BLaER1 treated with 17β-estradiol and CSF1 and Interleukin-3, amounts not matched to agents 10 nM and 100 nM (cell line): ENCODE results near the gene PGLYRP4.

Experiments used
- H3K27ac ChIP-seq, 11 experiments: shearing (Covaris generic); formaldehyde crosslinking; 2 replicates each; pipeline ENCODE4 v1.8.1; 2022
- H3K27me3 ChIP-seq, 11 experiments: shearing (Covaris generic); formaldehyde crosslinking; 2 replicates each; pipeline ENCODE4 v1.8.1; 2022
- H3K36me3 ChIP-seq, 11 experiments: shearing (Covaris generic); formaldehyde crosslinking; 2 replicates each; pipeline ENCODE4 v1.8.1; 2022
- H3K4me1 ChIP-seq, 10 experiments: shearing (Covaris generic); formaldehyde crosslinking; 2 replicates each; pipeline ENCODE4 v1.8.1; 2022
- H3K4me2 ChIP-seq, 11 experiments: shearing (Covaris generic); formaldehyde crosslinking; 2 replicates each; pipeline ENCODE4 v1.8.1; 2022
- H3K4me3 ChIP-seq, 10 experiments: shearing (Covaris generic); formaldehyde crosslinking; 2 replicates each; pipeline ENCODE4 v1.8.1; 2022
- H3K9ac ChIP-seq, 11 experiments: shearing (Covaris generic); formaldehyde crosslinking; 2 replicates each; pipeline ENCODE4 v1.8.1; 2022
- H3K9me3 ChIP-seq, 11 experiments: shearing (Covaris generic); formaldehyde crosslinking; replicated peaks in 1 of 11; 2 replicates each; pipeline ENCODE4 v1.8.1; 2022
- H4K20me1 ChIP-seq, 11 experiments: shearing (Covaris generic); formaldehyde crosslinking; 2 replicates each; pipeline ENCODE4 v1.8.1; 2022
- Cebpa-rat ChIP-seq, 11 experiments: shearing (Covaris generic); IDR thresholded peaks; 2 replicates each; pipeline ENCODE4 v1.8.1; 2022

PGLYRP4 gene

DNA sequence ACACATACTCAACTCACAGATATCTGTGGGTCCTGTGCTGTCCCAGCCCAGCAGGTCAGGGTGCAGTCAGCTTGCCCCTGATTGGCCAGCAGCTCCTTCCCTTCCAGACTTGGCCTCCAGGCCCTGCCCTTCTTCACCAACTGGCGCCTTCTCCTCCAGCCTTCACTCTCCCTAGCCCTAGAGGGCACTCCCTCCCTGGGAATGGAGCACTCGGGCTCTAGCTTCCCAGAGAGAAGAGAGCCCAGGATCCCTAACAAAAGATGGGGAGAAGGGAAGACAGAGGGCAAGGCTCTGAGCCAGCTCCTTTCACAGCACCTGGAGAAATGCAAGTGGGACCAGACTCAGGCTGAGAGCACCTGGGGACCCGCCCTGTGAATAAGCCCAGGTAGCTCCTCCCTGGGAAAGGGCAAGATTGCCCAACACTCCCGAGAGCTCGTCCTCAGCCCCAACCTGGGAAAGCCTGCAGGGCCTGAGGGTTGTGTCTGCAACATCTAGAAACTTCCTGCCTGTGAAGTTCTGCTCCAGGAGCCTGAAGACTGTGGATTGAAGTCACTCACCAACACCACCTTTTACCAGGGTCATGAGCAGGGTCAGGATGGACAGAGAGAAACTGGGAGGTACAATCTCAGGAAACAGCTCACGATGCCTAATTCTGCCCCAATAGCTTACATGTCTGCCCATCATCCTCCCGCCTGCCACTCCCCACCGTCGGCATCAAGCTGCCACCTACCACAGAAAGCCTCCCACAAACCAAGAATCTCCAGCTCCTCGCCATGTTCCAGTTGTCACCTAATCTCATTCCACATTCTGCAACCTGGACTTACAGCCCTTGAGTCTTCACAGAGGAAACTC lies at the start of gene PGLYRP4:
Gene PGLYRP4, minus strand, starts transcription at position 331 of the 852 bp plus-strand sequence. CDS start 909 bp downstream, outside the sequence.
- Histone ChIP-seq H3K36me3 (no peaks in the 10 kb centered on the region), H3K27me3 (peaks cover 0 to 15% (median 0%) of the 10 kb centered on the region in 11 experiments; a peak in 4 of 22 replicates), H3K9ac (no peak within 1 kb of the TSS), H3K4me3 (no peak within 1 kb of the TSS), H3K9me3 (no peaks in the 10 kb centered on the region), H3K4me1 (peaks cover 44 to 70% (median 51%) of the 10 kb centered on the region in 10 experiments), H3K27ac (no peak within 1 kb of the TSS), H4K20me1 (peaks cover 0 to 9% (median 0%) of the 10 kb centered on the region in 11 experiments; a peak in 2 of 22 replicates), H3K4me2 (peak within 1 kb of the TSS; percentile 12 to 68 (median 38); a peak in 19 of 22 replicates)
- no peak for TF ChIP-seq Cebpa-rat (IDR thresholded peaks at IDR 0.05)

DNA sequence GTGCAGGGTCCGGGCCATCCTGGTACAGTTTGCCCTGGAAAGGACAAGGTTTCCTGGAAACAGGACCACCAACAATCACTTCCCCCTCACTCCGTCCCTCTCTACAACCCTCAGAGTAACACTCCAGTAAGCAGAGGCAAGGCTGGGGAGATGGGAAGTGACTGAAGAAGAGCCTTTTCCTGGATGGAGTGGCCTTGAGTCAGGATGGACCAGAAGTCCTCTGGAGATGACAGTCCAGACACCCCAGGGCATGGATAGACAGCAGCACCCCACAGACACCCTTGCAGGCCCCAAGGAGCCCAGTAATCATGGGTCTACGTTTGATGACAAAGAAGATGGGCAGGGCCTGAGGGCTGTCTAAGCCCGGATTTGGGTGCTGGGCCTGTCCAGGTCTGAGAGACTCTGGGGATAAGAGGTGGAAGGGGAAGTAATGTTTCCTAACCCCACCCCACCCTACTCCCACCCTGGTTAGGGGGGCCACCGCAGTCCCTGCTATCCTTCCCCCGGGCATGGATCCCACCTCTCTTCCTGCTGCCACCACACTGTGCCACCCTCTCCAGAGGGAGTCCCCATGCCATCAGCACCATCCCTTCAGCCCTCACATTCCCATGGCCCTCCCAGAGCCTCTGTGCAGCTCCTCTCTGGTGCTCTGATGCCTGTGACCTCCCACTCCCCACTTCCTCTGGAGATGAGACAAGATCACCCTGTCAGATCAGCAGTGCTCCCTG lies 49.4 kb upstream of the PGLYRP4 start:
- Histone ChIP-seq H3K4me1 (peaks cover 40 to 81% (median 59%) of the 10 kb centered on the region in 10 experiments), H3K27ac (peak overlapping the region in 6 of 11 experiments; percentile 11 to 50 (median 36); a peak in 7 of 22 replicates), H3K9me3 (no peaks in the 10 kb centered on the region), H3K4me2 (peak overlapping the region; percentile 63 to 95 (median 72)), H3K9ac (no peak overlapping the region; a peak in 1 of 22 replicates), H3K36me3 (no peaks in the 10 kb centered on the region), H3K4me3 (no peak overlapping the region), H4K20me1 (no peaks in the 10 kb centered on the region), H3K27me3 (no peaks in the 10 kb centered on the region)
- no peak for TF ChIP-seq Cebpa-rat (IDR thresholded peaks at IDR 0.05)

DNA sequence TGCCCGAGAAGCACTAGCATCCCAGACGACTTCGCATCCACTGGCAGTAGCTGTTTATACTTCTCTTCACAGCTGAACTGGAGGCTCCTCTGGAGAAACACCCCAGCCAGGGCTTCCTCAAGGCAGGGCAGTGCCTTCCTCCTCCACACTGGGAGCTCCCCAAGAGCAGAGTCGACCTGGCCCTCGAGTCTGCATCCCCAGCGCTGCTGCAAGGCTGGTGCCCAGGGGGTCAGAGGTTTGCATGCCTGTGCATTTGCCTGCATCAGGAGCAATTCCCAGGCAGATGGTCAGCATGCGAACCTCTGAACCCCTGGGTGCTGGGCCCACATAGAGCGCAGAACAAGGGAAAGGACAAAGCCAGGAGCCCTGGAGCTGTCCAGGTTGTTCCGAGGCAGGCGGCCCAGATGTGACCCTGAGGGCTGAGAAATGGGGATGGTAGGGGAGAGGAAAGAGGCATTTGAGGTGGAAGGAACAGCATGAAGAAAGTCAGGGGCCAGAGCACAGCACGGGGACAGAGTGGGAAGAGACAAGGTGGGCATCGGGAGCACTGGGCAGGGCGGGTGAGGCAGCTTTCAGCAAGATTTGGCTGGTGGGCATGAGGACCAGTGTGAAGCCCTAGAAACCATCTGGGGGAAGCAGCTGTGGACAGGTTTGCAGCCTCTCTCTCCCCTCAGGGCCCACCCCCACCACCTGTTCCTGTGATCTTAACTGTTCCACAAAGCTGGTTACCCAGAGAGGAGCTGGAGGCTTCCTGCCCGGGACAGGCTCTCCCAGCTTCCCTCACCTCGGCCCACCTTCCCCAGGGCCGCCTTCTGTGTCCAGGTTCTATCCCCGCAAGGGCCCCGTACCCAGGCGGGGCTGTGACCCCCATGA lies 48.6 kb upstream of the PGLYRP4 start:
- TF ChIP-seq Cebpa-rat (IDR thresholded peaks at IDR 0.05), result no peak
- Histone ChIP-seq H3K4me3 (no peak overlapping the region), H3K4me2 (peak overlapping the region; percentile 63 to 95 (median 72)), H3K36me3 (no peaks in the 10 kb centered on the region), H3K4me1 (peaks cover 40 to 88% (median 65%) of the 10 kb centered on the region in 10 experiments), H4K20me1 (no peaks in the 10 kb centered on the region), H3K9ac (peak overlapping the region in 2 of 11 experiments; percentile 4 to 14; a peak in 2 of 22 replicates), H3K9me3 (no peaks in the 10 kb centered on the region), H3K27me3 (no peaks in the 10 kb centered on the region), H3K27ac (peak overlapping the region in 8 of 11 experiments; percentile 5 to 50 (median 24); a peak in 10 of 22 replicates)

GRCh38 chr1:153396461-153396860 lies 47.8 kb upstream of the PGLYRP4 start:
- no peak overlapping the region for H3K4me3 ChIP-seq
- peaks cover 40 to 92% (median 72%) of the 10 kb centered on the region in 10 experiments for H3K4me1 ChIP-seq
- TF ChIP-seq Cebpa-rat (IDR thresholded peaks at IDR 0.05), result no peak
- H3K27ac ChIP-seq, result peak overlapping the region in 7 of 11 experiments; percentile 2 to 50 (median 26); a peak in 6 of 22 replicates
- peak overlapping the region; percentile 63 to 95 (median 72) for H3K4me2 ChIP-seq
- peak overlapping the region in 3 of 11 experiments; percentile 1 to 20 (median 6); a peak in 3 of 22 replicates for H3K9ac ChIP-seq
- H4K20me1 ChIP-seq, result no peaks in the 10 kb centered on the region
- no peaks in the 10 kb centered on the region for H3K27me3 ChIP-seq
- H3K9me3 ChIP-seq, result no peaks in the 10 kb centered on the region
- H3K36me3 ChIP-seq, result no peaks in the 10 kb centered on the region

GRCh38 chr1:153395776-153396175 lies 47.1 kb upstream of the PGLYRP4 start:
- H3K4me3 ChIP-seq, result no peak overlapping the region
- no peaks in the 10 kb centered on the region for H3K27me3 ChIP-seq
- no peaks in the 10 kb centered on the region for H4K20me1 ChIP-seq
- H3K4me2 ChIP-seq, result peak overlapping the region; percentile 63 to 95 (median 72)
- peaks cover 40 to 98% (median 79%) of the 10 kb centered on the region in 10 experiments for H3K4me1 ChIP-seq
- no peaks in the 10 kb centered on the region for H3K9me3 ChIP-seq
- no peaks in the 10 kb centered on the region for H3K36me3 ChIP-seq
- H3K27ac ChIP-seq, result peak overlapping the region in 6 of 11 experiments; percentile 23 to 45 (median 26); a peak in 8 of 22 replicates
- peak overlapping the region in 2 of 11 experiments; percentile 1 to 6; a peak in 2 of 22 replicates for H3K9ac ChIP-seq
- no peak for TF ChIP-seq Cebpa-rat (IDR thresholded peaks at IDR 0.05)

GRCh38 chr1:153395136-153395685 lies 46.6 kb upstream of the PGLYRP4 start:
- H3K9me3 ChIP-seq, result no peaks in the 10 kb centered on the region
- no peaks in the 10 kb centered on the region; a peak in 1 of 22 replicates for H3K36me3 ChIP-seq
- H3K4me2 ChIP-seq, result peak overlapping the region; percentile 63 to 95 (median 72)
- no peaks in the 10 kb centered on the region for H4K20me1 ChIP-seq
- peak overlapping the region in 3 of 11 experiments; percentile 25 to 45 (median 41); a peak in 3 of 22 replicates for H3K27ac ChIP-seq
- no peaks in the 10 kb centered on the region for H3K27me3 ChIP-seq
- H3K9ac ChIP-seq, result no peak overlapping the region; a peak in 1 of 22 replicates
- peaks cover 40 to 100% (median 84%) of the 10 kb centered on the region in 10 experiments for H3K4me1 ChIP-seq
- no peak overlapping the region for H3K4me3 ChIP-seq
- TF ChIP-seq Cebpa-rat (IDR thresholded peaks at IDR 0.05), result no peak

GRCh38 chr1:153394391-153394790 lies 45.8 kb upstream of the PGLYRP4 start:
- Histone ChIP-seq H3K27ac (0 out of 22 replicates have a peak overlapping the region, but pooled peaks of 1 of the 11 experiments have one; percentile 41), H3K4me3 (no peak overlapping the region), H4K20me1 (no peaks in the 10 kb centered on the region), H3K4me2 (peak overlapping the region; percentile 63 to 95 (median 72)), H3K9ac (no peak overlapping the region), H3K9me3 (no peaks in the 10 kb centered on the region), H3K4me1 (peaks cover 40 to 100% (median 89%) of the 10 kb centered on the region in 10 experiments), H3K36me3 (no peaks in the 10 kb centered on the region; a peak in 1 of 22 replicates), H3K27me3 (no peaks in the 10 kb centered on the region)
- no peak for TF ChIP-seq Cebpa-rat (IDR thresholded peaks at IDR 0.05)

DNA sequence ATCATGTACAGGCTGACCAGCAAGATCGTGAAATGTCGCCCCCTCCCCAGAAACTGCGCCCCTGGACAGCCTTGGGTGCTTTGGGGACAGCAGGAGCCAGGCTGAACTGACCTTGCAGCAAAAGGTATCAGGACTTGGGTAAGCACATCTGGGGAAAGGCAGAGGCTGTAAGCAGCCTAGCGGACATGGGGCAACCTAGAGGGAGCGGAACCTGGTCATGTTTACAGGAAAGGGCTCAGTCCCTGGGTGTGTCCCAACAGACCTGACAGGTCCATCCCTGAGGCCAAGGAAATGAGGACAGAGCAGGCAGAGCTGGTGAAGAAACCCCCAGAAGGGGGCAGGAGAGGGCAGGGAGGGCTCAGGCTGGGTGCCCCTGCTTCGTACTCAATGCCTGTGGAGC lies 45.3 kb upstream of the PGLYRP4 start:
- Histone ChIP-seq H3K4me1 (peaks cover 40 to 100% (median 91%) of the 10 kb centered on the region in 10 experiments), H3K9ac (no peak overlapping the region), H3K27me3 (no peaks in the 10 kb centered on the region), H3K9me3 (no peaks in the 10 kb centered on the region), H3K36me3 (no peaks in the 10 kb centered on the region; a peak in 1 of 22 replicates), H3K4me2 (peak overlapping the region; percentile 63 to 95 (median 72)), H3K4me3 (no peak overlapping the region), H3K27ac (0 out of 22 replicates have a peak overlapping the region, but pooled peaks of 2 of the 11 experiments have one; percentile 15 to 41), H4K20me1 (no peaks in the 10 kb centered on the region)
- no peak for TF ChIP-seq Cebpa-rat (IDR thresholded peaks at IDR 0.05)
